GM18909 (cell line): ENCODE results near the gene LRP3.
"Not testable (repeated sequence)": the region's sequence is repeated elsewhere in the genome, so short reads cannot be mapped to it uniquely, and the experiment has no call there.

Source experiments
- ATAC-seq: cut with Tn5 transposase; IDR thresholded peaks from one replicate; pipeline ENCODE4 v1.9.1; 2021; ENCODE audit warnings: mild to moderate bottlenecking; ENCODE audit not compliant: unreplicated experiment, poor library complexity

Gene LRP3, protein sequence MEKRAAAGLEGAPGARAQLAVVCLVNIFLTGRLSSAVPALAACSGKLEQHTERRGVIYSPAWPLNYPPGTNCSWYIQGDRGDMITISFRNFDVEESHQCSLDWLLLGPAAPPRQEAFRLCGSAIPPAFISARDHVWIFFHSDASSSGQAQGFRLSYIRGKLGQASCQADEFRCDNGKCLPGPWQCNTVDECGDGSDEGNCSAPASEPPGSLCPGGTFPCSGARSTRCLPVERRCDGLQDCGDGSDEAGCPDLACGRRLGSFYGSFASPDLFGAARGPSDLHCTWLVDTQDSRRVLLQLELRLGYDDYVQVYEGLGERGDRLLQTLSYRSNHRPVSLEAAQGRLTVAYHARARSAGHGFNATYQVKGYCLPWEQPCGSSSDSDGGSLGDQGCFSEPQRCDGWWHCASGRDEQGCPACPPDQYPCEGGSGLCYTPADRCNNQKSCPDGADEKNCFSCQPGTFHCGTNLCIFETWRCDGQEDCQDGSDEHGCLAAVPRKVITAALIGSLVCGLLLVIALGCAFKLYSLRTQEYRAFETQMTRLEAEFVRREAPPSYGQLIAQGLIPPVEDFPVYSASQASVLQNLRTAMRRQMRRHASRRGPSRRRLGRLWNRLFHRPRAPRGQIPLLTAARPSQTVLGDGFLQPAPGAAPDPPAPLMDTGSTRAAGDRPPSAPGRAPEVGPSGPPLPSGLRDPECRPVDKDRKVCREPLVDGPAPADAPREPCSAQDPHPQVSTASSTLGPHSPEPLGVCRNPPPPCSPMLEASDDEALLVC

DNA sequence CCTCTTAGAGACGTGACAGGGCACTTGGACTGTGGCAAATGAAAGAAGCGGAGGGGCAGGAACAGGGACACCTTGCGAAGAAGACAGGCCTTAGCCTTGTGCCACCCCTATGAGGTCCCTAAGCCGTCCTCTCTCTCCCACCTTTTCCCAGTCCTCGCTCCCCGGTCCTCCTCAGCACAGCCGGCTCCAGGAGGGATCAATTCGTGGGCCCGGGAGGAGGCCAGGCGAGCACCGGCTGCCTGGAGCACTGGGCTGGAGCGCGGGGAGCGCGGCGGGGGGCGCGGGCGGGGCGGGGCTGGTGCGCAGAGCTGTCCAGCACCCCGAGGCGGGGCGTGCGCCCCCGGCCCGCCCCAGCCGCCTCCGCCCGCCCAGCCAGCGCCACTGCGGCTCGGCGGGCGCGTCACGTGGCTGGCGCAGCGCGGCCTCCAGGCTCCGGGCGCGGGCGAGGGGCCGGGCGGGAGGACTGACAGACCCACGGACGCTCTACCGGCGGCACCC is at the start of gene LRP3:
Gene LRP3 (plus strand): TSS at position 466 of the 498 bp plus-strand sequence. CDS start 456 bp downstream, outside the sequence.
- ATAC-seq, result no peak

DNA sequence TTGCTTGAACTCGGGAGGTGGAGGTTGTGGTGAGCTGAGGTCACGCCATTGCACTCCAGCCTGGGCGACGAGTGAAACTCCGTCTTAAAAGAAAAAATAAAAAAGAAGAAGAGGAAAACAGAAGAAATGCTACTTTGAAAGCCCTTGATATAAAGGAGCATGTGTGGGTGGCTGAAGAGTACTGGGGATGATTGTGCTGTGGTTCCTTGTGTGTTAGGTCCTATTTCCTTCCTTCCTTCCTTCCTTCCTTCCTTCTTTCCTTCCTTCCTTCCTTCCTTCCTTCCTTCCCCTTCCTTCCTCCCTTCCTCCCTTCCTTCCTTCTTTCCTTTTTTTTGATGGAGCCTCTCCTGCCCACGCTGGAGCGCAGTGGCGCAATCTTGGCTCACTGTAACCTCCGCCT is 47.9 kb upstream of the LRP3 start:
- no peak for ATAC-seq

DNA sequence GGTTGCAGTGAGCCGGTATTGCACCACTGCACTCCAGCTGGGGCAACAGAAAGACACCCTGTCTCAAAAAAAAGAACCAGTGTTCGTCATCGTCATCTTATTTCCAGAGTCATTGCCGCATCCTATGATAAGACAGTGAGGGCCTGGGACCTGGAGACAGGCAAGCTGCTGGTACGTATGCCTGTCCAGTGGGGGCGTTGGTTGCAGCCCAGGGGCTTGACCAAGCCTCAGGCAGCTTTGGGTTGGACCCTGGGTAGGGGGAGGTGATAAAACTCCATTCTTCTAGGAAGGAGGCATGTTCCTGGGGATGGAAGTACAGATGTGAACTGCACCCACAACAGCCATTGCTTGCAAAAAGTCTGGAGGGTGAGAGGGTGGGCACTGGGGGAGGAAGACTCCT is 46.6 kb upstream of the LRP3 start:
- no peak for ATAC-seq

DNA sequence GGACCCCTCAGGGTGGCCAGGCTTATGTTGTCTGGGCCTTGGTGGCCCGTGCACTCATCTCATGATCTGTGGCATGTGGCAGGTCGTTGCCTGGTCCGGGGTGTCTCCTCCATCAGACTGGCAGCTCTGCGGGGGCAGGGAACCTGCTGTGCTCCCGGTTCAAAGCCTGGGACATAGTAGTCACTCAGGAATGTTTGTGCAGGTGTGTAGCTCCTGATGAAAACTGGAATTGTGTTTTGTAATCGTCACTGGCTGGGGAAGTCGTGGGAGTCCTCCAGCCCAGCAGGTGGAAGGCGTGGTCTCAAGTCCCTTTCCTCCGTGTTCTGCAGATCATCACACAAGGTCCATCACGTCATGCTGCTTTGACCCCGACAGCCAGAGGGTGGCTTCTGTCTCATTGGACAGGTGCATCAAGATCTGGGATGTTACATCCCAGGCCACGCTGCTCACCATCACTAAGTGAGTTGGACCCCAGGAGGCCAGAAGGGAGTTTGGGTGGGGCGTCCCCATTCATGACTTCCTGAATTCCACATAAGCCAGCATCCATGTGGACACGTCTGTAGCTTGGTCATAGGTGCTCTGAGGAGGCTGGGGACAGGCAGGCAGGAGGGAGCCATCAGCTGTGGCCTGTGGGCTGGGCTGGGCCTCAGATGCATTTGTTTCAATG is 43.1 kb upstream of the LRP3 start:
- no peak for ATAC-seq

DNA sequence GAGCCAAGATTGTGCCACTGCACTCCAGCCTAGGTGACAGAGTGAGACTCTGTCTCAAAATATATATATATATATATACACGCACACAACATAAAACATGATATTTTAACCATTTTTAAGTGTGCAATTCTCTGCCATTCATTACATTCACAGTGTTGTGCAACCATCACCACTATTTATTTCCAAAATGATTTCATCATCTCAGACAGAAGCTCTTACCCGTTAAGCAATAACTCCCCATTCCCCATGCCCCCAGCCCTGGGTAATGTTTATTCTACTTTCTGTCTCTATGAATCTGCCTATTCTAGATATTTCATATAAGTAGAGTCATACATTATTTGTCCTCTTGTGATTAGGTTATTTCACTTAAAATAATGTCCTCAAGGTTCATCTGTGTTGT is 42.0 kb upstream of the LRP3 start:
- ATAC-seq, result no peak

DNA sequence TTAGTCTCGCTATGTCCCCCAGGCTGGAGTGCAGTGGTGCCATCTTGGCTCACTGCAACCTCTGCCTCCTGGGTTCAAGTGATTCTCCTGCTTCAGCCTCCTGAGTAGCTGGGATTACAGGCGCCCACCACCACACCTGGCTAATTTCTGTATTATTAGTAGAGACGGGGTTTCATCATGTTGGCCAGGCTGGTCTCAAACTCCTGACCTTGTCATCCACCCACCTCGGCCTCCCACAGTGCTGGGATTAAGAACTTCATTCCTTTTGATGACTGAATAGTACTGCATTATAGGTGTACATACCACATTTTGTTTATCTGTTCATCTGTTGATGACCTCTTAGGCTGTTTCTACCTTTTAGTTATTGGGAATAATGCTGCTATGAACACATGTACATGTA is 41.5 kb upstream of the LRP3 start:
- not testable (repeated sequence) for ATAC-seq

DNA sequence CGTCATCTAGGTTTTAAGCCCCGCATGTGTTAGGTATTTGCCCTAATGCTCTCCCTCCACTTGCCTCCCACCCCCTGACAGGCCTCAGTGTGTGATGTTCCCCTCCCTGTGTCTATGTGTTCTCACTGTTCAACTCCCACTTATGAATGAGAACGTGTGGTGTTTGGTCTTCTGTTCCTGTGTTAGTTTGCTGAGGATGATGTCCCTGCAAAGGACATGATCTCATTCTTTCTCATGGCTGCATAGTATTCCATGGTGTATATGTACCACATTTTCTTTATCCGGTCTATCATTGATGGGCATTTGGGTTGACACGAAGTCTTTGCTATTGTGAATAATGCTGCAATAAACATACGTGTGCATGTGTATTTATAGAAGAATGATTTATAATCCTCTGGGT is 39.8 kb upstream of the LRP3 start:
- not testable (repeated sequence) for ATAC-seq

DNA sequence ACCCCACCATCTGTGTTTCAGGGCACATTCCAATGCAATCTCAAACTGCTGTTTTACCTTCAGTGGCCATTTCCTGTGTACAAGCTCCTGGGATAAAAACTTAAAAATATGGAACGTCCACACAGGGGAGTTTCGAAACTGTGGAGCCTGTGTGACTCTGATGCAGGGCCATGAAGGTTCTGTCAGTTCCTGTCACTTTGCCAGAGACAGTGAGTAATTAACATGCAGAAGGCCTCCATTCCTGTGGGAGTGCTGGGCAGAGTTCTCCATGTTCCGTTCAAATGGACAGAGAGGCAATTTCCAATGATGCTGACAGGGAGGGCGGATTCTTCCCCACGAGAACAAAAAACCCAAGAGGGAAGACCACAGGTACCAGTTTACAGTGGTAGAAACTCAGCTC is 37.8 kb upstream of the LRP3 start:
- ATAC-seq, result no peak

DNA sequence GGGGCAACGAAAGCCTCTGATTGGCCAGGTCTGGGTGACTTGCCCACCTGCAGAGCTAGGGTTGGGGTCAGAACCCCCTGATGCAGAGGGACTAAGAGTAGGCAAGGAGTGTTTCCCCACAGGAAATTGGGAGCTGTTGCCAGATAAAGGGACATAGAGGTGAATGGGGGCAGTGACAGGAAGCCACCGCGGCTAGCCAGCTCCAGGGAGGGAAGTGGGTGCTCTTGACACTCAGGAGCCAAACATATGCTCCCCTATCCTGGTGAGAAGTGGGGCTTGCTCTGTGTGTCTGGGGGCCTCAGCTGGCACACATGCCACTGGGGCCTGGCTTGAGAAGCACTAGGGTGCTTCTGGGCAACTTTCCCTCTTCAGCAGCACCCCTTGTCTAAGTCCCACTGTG is 36.2 kb upstream of the LRP3 start:
- no peak for ATAC-seq

DNA sequence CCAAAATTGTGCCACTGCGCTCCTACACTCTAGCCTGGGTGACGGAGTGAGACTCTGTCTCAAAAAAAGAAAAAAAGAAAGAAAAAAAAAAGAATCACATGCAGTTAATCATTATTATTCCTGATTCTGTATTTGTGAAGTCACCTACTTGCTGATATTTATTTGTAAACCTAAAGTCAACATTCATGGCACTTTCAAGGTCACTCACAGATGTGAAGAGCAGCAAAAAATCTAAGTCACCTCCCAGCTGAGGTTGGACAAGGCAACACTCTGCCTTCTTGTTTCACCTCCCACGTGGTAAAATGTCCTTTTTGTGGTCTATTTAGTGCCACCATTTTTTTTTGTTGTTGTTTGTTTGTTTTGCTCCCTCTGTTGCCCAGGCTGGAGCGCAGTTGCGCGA is 35.8 kb upstream of the LRP3 start:
- no peak for ATAC-seq

DNA sequence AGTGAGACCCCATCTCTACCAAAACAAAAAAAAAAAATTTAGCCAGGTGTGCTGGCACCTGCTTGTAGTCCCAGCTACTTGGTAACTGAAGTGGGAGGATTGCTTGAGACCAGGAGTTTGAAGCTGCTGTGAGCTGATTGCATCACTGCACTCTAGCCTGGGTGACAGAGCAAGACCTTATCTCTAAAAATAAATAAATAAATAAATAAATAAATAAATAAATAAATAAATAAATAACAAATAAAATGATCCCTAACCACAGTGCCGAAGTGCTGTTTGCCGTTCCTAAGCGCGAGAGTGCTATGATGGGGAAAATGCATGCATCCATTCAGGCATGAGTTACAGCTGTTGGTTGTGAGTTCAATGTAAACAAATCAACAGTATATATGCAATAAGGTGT is 35.0 kb upstream of the LRP3 start:
- no peak for ATAC-seq

DNA sequence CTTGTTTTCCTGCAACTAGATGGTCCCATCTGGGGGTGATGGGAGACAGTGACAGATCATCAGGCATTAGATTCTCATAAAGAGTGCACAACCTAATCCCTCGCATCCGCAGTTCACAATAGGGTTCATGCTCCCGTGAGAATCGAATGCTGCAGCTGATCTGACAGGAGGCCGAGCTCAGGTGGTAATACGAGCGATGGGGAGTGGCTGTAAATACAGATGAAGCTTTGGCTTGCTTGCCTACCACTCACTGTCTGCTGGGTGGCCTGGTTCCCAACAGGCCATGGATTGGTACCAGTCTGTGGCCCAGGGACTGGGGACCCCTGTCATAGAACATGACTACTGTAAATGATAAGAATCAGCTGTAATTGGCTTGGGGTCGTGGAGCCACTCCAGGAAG is 34.2 kb upstream of the LRP3 start:
- no peak for ATAC-seq

DNA sequence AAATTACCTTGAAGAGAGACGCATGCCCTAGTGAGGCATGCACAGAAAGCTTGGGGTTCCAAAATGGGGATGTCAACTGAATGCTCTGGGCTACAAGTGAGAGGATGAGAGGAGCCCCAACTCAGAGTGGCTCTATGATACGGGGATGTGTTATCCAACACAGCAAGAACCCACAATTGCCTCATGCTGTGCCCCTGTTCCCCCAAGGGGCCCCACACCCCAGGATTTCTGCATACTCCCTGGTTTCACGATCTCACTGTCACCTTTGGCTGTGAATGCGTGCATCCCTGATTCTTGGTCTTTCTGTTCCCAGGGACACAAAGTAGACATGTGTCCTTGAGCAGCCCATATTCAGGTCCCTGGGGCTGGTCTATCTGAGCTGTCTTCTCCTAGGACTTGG is 32.9 kb upstream of the LRP3 start:
- ATAC-seq, result no peak

DNA sequence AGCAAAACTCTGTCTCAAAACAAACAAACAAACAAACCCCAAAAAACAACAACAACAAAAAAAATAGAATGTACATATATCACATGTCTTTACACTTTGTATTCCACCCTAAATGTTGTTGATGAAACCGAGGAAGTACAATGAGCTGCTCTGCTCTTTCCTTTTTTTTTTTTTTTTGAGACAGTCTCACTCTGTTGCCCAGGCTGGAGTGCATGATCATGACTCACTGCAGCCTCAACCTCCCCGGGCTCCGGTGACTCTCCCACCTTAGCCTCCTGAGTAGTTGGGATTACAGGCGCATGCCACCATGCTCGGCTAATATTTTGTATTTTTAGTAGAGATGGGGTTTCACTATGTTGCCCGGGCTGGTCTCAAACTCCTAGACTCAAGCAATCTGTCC is 30.6 kb upstream of the LRP3 start:
- ATAC-seq, result no peak

DNA sequence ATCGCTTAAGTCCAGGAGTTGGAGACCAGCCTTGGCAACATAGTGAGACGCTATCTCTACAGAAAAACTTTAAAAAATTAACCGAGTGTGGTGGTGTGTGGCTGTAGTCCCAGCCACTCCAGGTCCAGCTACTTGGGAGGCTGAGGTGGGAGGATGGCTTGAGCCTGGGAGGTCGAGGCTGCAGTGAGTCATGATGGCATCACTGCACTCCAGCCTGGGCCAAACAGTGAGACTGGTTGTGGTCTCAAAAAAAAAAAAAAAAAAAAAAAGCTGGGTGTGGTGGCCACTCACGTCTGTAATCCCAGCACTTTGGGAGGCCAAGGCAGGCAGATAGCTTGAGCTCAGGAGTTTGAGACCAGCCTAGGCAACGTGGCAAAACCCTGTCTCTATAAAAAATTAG is 28.1 kb upstream of the LRP3 start:
- ATAC-seq, result not testable (repeated sequence)

DNA sequence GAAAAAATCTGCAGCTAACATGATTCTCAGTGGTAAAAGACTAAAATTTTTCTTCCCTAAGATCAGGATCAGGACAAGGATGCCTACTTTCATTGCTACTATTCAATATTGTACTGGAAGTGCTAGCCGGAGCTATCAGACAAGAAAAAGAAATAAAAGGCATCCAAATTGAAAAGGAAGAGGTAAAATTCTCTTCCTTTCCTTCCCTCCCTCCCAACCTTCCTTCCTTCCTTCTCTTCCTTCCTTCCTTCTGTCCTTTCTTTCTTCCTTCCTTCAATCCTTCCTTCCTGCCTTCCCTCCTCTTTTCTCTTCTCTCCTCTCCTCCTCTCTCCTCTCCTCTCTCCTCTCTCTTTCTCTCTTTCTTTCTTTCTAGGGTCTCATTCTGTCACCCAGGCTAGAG is 26.7 kb upstream of the LRP3 start:
- ATAC-seq, result no peak

DNA sequence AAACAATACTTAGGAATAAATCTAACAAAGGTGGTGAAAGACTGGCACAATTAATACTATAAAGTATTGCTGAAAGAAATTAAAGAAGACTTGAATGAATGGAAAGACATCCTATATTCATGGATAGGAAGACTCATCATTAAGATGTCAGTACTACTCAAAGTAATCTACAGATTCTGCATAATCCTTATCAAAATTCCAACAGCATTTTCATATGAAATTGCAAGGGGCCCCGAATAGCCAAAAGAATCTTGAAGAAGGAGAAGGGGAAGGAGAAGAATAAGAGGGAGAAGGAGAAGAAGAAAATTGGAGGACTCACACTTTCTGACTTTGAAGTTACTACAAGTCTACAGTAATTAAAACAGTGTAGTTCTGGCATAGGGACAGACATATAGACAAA is 25.6 kb upstream of the LRP3 start:
- ATAC-seq, result no peak

DNA sequence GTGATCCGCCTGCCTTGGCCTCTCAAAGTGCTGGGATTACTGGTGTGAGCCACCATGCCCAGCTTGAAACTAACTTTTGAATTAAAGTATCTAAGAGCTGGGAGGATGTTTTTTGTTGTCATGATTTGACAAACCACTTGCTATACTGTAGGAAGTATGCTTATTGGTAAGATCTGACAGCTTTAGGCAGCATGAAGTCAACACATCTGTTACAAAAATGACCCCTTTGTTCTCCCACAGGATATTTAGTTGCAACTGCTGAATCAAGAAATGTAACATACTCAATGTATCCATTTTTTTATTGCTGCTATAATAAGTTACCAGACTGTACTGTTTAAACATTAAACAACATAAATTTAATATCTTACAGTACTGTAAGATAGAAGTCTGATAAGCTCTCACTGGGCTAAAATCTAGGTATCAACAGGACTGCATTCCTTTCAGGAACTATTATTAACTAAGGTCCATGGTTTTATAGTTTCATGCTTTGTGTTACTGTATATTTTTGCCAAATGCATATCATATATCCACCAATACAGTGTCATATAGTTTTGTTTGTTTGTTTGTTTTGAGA is 22.8 kb upstream of the LRP3 start:
- no peak for ATAC-seq

DNA sequence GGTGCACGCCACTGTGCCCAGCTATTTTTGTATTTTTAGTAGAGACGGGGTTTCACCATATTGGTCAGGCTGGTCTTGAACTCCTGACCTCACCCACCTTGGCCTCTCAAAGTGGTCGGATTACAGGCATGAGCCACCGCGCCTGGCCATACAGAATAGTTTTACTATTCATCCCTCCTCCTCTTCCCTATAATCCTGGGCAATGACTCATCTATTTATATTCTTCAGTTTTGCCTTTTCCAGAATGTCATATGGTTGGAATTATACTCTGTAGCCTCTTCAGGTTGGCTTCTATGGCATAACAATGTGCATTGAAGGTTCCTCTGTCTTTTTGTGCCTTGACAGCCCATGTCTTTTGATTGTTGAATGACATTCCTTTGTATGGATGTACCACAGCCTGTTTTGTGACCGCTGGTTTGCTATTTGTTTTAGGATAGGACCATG is 22.2 kb upstream of the LRP3 start:
- ATAC-seq, result no peak

DNA sequence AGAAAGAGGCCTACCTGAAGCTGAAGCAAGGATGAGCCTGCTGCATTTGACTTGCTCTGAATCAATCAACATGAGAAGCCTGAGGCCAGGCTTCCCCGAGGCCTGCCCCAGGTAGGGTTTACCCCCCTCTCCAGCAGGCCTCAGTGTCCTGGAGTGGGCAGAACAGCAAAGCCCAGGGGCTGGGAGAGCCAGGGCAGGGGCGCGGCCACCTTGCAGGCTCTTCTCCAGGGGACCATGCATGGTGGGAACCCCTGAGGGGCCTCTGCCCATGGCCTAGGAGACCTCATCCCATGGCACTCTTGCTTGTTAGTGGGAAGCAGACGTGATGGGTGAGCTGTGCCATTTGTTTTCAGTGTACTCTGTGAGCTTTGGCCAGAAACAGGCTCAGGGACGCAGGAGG is 19.9 kb upstream of the LRP3 start:
- ATAC-seq, result no peak
